GM06990 (cell line): ENCODE data around the gene PCDHGA7.
"Not testable (repeated sequence)": the region's sequence is repeated elsewhere in the genome, so short reads cannot be mapped to it uniquely, and the experiment has no call there.

Experiments used
- DNase-seq: peaks from one replicate; pipeline ENCODE4 v3.0.0-alpha.2; 2011; ENCODE audit not compliant: insufficient read length; ENCODE audit errors: extremely low read depth
- H3K27me3 ChIP-seq: replicated peaks from 2 replicates; pipeline ENCODE4 v1.6.0; 2011; ENCODE audit warnings: low read length; ENCODE audit not compliant: control insufficient read depth, insufficient read depth
- H3K36me3 ChIP-seq: 2 replicates; pipeline ENCODE4 v1.5.1; 2011; ENCODE audit warnings: low read length; ENCODE audit not compliant: control insufficient read depth, insufficient read depth
- H3K4me3 ChIP-seq: replicated peaks from 2 replicates; pipeline ENCODE4 v1.5.1; 2011; ENCODE audit warnings: low read depth, mild to moderate bottlenecking, control low read depth, low read length
- TF ChIP-seq, protein P1 (sequence below): IDR thresholded peaks from 2 replicates; pipeline ENCODE4 v1.5.1; 2011; ENCODE audit warnings: low read length, control low read depth, mild to moderate bottlenecking, inconsistent platforms; ENCODE audit not compliant: insufficient read depth, poor library complexity, severe bottlenecking

The PCDHGA7 gene

DNA sequence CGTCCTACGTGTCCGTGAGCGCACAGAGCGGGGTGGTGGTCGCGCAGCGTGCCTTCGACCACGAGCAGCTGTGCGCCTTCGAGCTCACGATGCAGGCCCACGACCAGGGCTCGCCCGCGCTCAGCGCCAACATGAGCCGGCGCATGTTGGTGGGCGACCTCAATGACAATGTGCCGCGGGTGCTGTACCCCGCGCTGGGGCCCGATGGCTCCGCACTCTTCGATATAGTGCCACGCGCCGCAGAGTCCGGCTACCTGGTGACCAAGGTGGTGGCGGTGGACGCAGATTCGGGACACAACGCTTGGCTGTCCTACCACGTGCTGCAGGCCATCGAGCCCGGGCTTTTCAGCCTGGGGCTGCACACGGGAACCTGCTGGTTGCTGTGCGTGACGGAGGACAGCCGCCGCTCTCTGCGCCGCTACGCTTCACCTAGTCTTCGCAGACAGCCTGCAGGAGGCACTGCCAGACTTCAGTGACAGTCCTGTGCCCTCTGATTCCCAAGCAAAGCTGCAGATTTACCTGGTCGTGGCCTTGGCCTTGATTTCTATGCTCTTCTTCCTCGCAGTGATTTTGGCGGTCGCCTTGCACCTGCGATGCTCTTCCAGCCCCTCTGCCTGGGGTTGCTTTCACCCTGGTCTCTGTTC, 45.4 kb downstream of the PCDHGA7 start:
- Histone ChIP-seq H3K27me3 (no peaks in the 10 kb centered on the region), H3K36me3 (peaks cover 1% of the 10 kb centered on the region), H3K4me3 (no peak overlapping the region)
- TF ChIP-seq, protein P1, sequence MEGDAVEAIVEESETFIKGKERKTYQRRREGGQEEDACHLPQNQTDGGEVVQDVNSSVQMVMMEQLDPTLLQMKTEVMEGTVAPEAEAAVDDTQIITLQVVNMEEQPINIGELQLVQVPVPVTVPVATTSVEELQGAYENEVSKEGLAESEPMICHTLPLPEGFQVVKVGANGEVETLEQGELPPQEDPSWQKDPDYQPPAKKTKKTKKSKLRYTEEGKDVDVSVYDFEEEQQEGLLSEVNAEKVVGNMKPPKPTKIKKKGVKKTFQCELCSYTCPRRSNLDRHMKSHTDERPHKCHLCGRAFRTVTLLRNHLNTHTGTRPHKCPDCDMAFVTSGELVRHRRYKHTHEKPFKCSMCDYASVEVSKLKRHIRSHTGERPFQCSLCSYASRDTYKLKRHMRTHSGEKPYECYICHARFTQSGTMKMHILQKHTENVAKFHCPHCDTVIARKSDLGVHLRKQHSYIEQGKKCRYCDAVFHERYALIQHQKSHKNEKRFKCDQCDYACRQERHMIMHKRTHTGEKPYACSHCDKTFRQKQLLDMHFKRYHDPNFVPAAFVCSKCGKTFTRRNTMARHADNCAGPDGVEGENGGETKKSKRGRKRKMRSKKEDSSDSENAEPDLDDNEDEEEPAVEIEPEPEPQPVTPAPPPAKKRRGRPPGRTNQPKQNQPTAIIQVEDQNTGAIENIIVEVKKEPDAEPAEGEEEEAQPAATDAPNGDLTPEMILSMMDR, result no peak
- DNase-seq, result no peak

DNA sequence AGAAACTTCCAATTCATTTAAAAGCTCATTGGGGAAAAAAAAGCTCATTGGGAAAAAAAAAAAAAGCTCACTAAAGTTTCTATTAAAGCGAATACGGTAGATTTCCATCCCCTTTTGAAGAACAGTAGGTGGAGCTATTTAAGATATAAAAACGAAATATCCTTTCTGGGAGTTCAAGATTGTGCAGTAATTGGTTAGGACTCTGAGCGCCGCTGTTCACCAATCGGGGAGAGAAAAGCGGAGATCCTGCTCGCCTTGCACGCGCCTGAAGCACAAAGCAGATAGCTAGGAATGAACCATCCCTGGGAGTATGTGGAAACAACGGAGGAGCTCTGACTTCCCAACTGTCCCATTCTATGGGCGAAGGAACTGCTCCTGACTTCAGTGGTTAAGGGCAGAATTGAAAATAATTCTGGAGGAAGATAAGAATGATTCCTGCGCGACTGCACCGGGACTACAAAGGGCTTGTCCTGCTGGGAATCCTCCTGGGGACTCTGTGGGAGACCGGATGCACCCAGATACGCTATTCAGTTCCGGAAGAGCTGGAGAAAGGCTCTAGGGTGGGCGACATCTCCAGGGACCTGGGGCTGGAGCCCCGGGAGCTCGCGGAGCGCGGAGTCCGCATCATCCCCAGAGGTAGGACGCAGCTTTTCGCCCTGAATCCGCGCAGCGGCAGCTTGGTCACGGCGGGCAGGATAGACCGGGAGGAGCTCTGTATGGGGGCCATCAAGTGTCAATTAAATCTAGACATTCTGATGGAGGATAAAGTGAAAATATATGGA, 48.0 kb downstream of the PCDHGA7 start, which contains the start of gene PCDHGA12:
Gene PCDHGA12 (plus strand): TSS at position 176 of the 782 bp plus-strand sequence. CDS start 253 bp downstream, at position 429.
- Histone ChIP-seq H3K4me3 (peak within 1 kb of the TSS; percentile 70), H3K36me3 (peaks cover 1% of the 10 kb centered on the region), H3K27me3 (no peaks in the 10 kb centered on the region)
- DNase-seq, result peak; percentile 59
- TF ChIP-seq, protein P1, result peak; percentile 53

DNA sequence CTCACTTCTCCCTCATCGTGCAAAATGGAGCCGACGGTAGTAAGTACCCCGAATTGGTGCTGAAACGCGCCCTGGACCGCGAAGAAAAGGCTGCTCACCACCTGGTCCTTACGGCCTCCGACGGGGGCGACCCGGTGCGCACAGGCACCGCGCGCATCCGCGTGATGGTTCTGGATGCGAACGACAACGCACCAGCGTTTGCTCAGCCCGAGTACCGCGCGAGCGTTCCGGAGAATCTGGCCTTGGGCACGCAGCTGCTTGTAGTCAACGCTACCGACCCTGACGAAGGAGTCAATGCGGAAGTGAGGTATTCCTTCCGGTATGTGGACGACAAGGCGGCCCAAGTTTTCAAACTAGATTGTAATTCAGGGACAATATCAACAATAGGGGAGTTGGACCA, 48.7 kb downstream of the PCDHGA7 start:
- Histone ChIP-seq H3K27me3 (no peaks in the 10 kb centered on the region), H3K4me3 (peak overlapping the region; percentile 70), H3K36me3 (peaks cover 1% of the 10 kb centered on the region)
- peak; percentile 80 for DNase-seq
- TF ChIP-seq, protein P1, result no peak

DNA sequence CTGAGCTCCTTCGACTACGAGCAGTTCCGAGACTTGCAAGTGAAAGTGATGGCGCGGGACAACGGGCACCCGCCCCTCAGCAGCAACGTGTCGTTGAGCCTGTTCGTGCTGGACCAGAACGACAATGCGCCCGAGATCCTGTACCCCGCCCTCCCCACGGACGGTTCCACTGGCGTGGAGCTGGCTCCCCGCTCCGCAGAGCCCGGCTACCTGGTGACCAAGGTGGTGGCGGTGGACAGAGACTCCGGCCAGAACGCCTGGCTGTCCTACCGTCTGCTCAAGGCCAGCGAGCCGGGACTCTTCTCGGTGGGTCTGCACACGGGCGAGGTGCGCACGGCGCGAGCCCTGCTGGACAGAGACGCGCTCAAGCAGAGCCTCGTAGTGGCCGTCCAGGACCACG, 49.8 kb downstream of the PCDHGA7 start:
- not testable (repeated sequence) for H3K36me3 ChIP-seq, DNase-seq, H3K27me3 ChIP-seq
- peak overlapping the region; percentile 27 for H3K4me3 ChIP-seq

DNA sequence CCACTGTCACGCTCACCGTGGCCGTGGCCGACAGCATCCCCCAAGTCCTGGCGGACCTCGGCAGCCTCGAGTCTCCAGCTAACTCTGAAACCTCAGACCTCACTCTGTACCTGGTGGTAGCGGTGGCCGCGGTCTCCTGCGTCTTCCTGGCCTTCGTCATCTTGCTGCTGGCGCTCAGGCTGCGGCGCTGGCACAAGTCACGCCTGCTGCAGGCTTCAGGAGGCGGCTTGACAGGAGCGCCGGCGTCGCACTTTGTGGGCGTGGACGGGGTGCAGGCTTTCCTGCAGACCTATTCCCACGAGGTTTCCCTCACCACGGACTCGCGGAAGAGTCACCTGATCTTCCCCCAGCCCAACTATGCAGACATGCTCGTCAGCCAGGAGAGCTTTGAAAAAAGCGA, 50.2 kb downstream of the PCDHGA7 start:
- not testable (repeated sequence) for H3K36me3 ChIP-seq, H3K27me3 ChIP-seq, H3K4me3 ChIP-seq
- DNase-seq, result peak; percentile 24

DNA sequence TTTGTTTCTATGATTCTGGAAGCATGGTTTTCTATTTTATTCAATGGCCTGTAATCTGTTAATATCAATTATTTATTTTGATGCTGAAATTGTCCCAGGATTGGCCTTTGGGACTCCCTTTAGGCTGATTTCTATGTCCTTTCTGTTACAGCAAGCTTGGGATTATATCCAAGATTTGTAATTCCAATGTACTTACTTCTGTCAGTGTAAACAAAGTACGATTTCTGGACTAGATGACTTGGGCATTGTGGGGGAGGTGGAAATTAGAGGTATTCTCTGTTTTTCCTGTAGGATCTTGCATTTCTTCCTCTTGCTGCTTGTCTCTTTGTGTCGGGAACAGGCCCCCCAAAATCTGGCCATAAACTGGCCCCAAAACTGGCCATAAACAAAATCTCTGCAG, 51.5 kb downstream of the PCDHGA7 start:
- TF ChIP-seq, protein P1, result no peak
- no peak overlapping the region for H3K4me3 ChIP-seq
- DNase-seq, result no peak
- H3K27me3 ChIP-seq, result no peaks in the 10 kb centered on the region
- no peaks in the 10 kb centered on the region for H3K36me3 ChIP-seq
